ENCODE results near the gene CDH8.

GRCh38 chr16:61721544-61721943, 314.7 kb downstream of the CDH8 start:
- no peak for TF ChIP-seq CTCF (IDR thresholded peaks at IDR 0.05)
- TF ChIP-seq EZH2 (IDR thresholded peaks at IDR 0.05; ENCODE audit: borderline replicate concordance, insufficient read depth, low read depth, low read length, poor library complexity, severe bottlenecking), result no peak
